Measurements from ENCODE around the gene TFR2. TPM values are rescaled to one million over a fixed set of nuclear protein-coding genes. Genes with fewer than 3 reads are reported as not detected.

TFR2 gene
- total and polyA plus RNA-seq, 9 of the 15 experiments (the other 6 are each of a cell fraction or from before 2014, with no cell fraction given) = 3.8 to 123 (median 51.1) TPM

GRCh38 chr7:100629117-100629716 lies 12.1 kb downstream of the TFR2 start (continued):
- TF ChIP-seq TFAP4 (CRISPR knock-in tag; IDR thresholded peaks at IDR 0.05; ENCODE audit: borderline replicate concordance) (peak; percentile 96), CHCHD3 (CRISPR knock-in tag; IDR thresholded peaks at IDR 0.05) (no peak), HMG20A (CRISPR knock-in tag; conservative IDR thresholded peaks at IDR 0.05) (no peak), ZNF134 (CRISPR knock-in tag; conservative IDR thresholded peaks at IDR 0.05) (no peak), RCOR1 (IDR thresholded peaks at IDR 0.05; ENCODE audit: borderline replicate concordance in 1 of 2, low read depth in 2 of 2, low read length in 2 of 2) (peak in 1 of 2 experiments; percentile 64; a peak in 1 of 4 replicates), HNRNPH1 (optimal IDR thresholded peaks at IDR 0.05; ENCODE audit: low read depth, low read length) (no peak), RBFOX2 (IDR thresholded peaks at IDR 0.05; ENCODE audit: low read depth, low read length) (peak; percentile 64), ZBED1 (IDR thresholded peaks at IDR 0.05) (no peak), ZNF778 (CRISPR knock-in tag; IDR thresholded peaks at IDR 0.05) (no peak), MAZ (CRISPR knock-in tag; conservative IDR thresholded peaks at IDR 0.05 in 1 of 2, IDR thresholded peaks at IDR 0.05 in 1 of 2) (peak in 1 of 2 experiments; percentile 52; a peak in 1 of 4 replicates), ZNF347 (CRISPR knock-in tag; IDR thresholded peaks at IDR 0.05; ENCODE audit: low read depth) (no peak), CBFA2T3 (IDR thresholded peaks at IDR 0.05) (no peak), ZNF197 (CRISPR knock-in tag; IDR thresholded peaks at IDR 0.05; ENCODE audit: low read depth) (no peak), CC2D1A (IDR thresholded peaks at IDR 0.05) (no peak), RAD51 (IDR thresholded peaks at IDR 0.05; ENCODE audit: borderline replicate concordance, low read depth) (no peak)
- TF ChIP-seq, protein P1, sequence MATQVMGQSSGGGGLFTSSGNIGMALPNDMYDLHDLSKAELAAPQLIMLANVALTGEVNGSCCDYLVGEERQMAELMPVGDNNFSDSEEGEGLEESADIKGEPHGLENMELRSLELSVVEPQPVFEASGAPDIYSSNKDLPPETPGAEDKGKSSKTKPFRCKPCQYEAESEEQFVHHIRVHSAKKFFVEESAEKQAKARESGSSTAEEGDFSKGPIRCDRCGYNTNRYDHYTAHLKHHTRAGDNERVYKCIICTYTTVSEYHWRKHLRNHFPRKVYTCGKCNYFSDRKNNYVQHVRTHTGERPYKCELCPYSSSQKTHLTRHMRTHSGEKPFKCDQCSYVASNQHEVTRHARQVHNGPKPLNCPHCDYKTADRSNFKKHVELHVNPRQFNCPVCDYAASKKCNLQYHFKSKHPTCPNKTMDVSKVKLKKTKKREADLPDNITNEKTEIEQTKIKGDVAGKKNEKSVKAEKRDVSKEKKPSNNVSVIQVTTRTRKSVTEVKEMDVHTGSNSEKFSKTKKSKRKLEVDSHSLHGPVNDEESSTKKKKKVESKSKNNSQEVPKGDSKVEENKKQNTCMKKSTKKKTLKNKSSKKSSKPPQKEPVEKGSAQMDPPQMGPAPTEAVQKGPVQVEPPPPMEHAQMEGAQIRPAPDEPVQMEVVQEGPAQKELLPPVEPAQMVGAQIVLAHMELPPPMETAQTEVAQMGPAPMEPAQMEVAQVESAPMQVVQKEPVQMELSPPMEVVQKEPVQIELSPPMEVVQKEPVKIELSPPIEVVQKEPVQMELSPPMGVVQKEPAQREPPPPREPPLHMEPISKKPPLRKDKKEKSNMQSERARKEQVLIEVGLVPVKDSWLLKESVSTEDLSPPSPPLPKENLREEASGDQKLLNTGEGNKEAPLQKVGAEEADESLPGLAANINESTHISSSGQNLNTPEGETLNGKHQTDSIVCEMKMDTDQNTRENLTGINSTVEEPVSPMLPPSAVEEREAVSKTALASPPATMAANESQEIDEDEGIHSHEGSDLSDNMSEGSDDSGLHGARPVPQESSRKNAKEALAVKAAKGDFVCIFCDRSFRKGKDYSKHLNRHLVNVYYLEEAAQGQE (IDR thresholded peaks at IDR 0.05; ENCODE audit: borderline replicate concordance) = peak; percentile 52
- TF ChIP-seq, protein P1 (CRISPR knock-in tag; IDR thresholded peaks at IDR 0.05; ENCODE audit: low read depth) = no peak
- TF ChIP-seq, protein P2, sequence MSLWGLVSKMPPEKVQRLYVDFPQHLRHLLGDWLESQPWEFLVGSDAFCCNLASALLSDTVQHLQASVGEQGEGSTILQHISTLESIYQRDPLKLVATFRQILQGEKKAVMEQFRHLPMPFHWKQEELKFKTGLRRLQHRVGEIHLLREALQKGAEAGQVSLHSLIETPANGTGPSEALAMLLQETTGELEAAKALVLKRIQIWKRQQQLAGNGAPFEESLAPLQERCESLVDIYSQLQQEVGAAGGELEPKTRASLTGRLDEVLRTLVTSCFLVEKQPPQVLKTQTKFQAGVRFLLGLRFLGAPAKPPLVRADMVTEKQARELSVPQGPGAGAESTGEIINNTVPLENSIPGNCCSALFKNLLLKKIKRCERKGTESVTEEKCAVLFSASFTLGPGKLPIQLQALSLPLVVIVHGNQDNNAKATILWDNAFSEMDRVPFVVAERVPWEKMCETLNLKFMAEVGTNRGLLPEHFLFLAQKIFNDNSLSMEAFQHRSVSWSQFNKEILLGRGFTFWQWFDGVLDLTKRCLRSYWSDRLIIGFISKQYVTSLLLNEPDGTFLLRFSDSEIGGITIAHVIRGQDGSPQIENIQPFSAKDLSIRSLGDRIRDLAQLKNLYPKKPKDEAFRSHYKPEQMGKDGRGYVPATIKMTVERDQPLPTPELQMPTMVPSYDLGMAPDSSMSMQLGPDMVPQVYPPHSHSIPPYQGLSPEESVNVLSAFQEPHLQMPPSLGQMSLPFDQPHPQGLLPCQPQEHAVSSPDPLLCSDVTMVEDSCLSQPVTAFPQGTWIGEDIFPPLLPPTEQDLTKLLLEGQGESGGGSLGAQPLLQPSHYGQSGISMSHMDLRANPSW (CRISPR knock-in tag; IDR thresholded peaks at IDR 0.05) = no peak

All from K562 (cell line).